ENCODE data around the gene PLCL1. TPM values are rescaled to one million over a fixed set of nuclear protein-coding genes. Genes with fewer than 3 reads are reported as not detected.

The PLCL1 gene
- total RNA-seq, 1 experiment from 2014 or later: 0.07 TPM

GRCh38 chr2:198173242-198173641 lies 368.8 kb downstream of the PLCL1 start:
- no peaks in the 10 kb centered on the region for H3K9me2 ChIP-seq (ENCODE audit: insufficient read depth)
- no peak overlapping the region for H3K27ac ChIP-seq (ENCODE audit: low read depth, low read length)
- no TSS peak for BruUV-seq (replicated peaks)
- no peaks in the 10 kb centered on the region for H3K9me3 ChIP-seq (ENCODE audit: control insufficient read depth in 1 of 2, insufficient read depth in 1 of 2, low read depth in 1 of 2, low read length in 2 of 2)
- H3K9ac ChIP-seq (ENCODE audit: low read length): no peak overlapping the region
- H3K79me2 ChIP-seq (ENCODE audit: insufficient read depth, low read length): no peaks in the 10 kb centered on the region
- peaks cover 21% of the 10 kb centered on the region; the same call in 1 of the 2 replicates for H3K27me3 ChIP-seq (ENCODE audit: insufficient read depth, low read length)
- H2AFZ ChIP-seq (ENCODE audit: low read depth, low read length, poor library complexity, severe bottlenecking): no peak overlapping the region
- no peak for DNase-seq (ENCODE audit: low read depth, low spot score)
- no peaks in the 10 kb centered on the region for H4K20me1 ChIP-seq (ENCODE audit: insufficient read depth)
- intact Hi-C loops (cut with micrococcal nuclease): no loop called here
- H3K4me2 ChIP-seq (ENCODE audit: low read length): no peak overlapping the region
- ChIA-PET POLR2A (no interaction called here), CTCF (no interaction called here), RAD21 (ENCODE audit: low non-redundant PET in 1 of 2, low total read pairs in 2 of 2, uncharacterized antibody in 2 of 2, unreplicated experiment in 2 of 2) (interaction anchor here in 1 of 2 experiments (0.5 kb wide), 1 partner anchor 47 kb away, joined by 3 read pairs; no protein-coding TSS in a partner anchor)
- ATAC-seq: no peak
- no peak overlapping the region for H3K4me3 ChIP-seq (replicated peaks in 1 of 2; ENCODE audit: low read depth in 1 of 2, low read length in 2 of 2)
- H3K4me1 ChIP-seq (ENCODE audit: control insufficient read depth in 1 of 2, insufficient read depth in 2 of 2, low read length in 2 of 2): no peaks in the 10 kb centered on the region
- TF ChIP-seq CBX3 (IDR thresholded peaks at IDR 0.05; ENCODE audit: low read depth): no peak
- no peak for TF ChIP-seq ZFX (IDR thresholded peaks at IDR 0.05)
- TF ChIP-seq ATF3 (IDR thresholded peaks at IDR 0.05): no peak
- no peak for TF ChIP-seq SIN3A (IDR thresholded peaks at IDR 0.05; ENCODE audit: low read depth)
- TF ChIP-seq JUND (IDR thresholded peaks at IDR 0.05): no peak
- no peak for TF ChIP-seq TCF7L2 (IDR thresholded peaks at IDR 0.05; ENCODE audit: borderline replicate concordance, extremely low read depth, insufficient read depth, insufficient read length)
- no peak for TF ChIP-seq EZH2 (IDR thresholded peaks at IDR 0.05)
- TF ChIP-seq, protein P1, sequence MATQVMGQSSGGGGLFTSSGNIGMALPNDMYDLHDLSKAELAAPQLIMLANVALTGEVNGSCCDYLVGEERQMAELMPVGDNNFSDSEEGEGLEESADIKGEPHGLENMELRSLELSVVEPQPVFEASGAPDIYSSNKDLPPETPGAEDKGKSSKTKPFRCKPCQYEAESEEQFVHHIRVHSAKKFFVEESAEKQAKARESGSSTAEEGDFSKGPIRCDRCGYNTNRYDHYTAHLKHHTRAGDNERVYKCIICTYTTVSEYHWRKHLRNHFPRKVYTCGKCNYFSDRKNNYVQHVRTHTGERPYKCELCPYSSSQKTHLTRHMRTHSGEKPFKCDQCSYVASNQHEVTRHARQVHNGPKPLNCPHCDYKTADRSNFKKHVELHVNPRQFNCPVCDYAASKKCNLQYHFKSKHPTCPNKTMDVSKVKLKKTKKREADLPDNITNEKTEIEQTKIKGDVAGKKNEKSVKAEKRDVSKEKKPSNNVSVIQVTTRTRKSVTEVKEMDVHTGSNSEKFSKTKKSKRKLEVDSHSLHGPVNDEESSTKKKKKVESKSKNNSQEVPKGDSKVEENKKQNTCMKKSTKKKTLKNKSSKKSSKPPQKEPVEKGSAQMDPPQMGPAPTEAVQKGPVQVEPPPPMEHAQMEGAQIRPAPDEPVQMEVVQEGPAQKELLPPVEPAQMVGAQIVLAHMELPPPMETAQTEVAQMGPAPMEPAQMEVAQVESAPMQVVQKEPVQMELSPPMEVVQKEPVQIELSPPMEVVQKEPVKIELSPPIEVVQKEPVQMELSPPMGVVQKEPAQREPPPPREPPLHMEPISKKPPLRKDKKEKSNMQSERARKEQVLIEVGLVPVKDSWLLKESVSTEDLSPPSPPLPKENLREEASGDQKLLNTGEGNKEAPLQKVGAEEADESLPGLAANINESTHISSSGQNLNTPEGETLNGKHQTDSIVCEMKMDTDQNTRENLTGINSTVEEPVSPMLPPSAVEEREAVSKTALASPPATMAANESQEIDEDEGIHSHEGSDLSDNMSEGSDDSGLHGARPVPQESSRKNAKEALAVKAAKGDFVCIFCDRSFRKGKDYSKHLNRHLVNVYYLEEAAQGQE (IDR thresholded peaks at IDR 0.05; ENCODE audit: low read depth): no peak
- no peak for TF ChIP-seq FOSL1 (IDR thresholded peaks at IDR 0.05; ENCODE audit: low read depth)
- no peak for TF ChIP-seq YY1 (IDR thresholded peaks at IDR 0.05; ENCODE audit: extremely low read depth, insufficient replicate concordance, low read depth, low read length)
- no peaks in the 10 kb centered on the region for H3K36me3 ChIP-seq (ENCODE audit: control insufficient read depth in 1 of 2, insufficient read depth in 2 of 2, low read length in 2 of 2)

Measured in HCT116 (cell line).